Hematopoietic multipotent progenitor cell treated with erythropoietin and hydrocortisone succinate and interleukin-3 and kit ligand, for 15 days (in vitro differentiated cells): ENCODE measurements around the gene NPHP4.
"Not testable (repeated sequence)": the region's sequence is repeated elsewhere in the genome, so short reads cannot be mapped to it uniquely, and the experiment has no call there.

Experiments used
- DNase-seq: peaks from one replicate; pipeline ENCODE4 v3.0.0-alpha.2; 2015; ENCODE audit warnings: low spot score

NPHP4 gene

GRCh38 chr1:5855196-5855897 lies 136.9 kb downstream of the NPHP4 start:
- DNase-seq = no peak

- no peak for DNase-seq
These were observed 137.5 kb downstream of the NPHP4 start for GRCh38 chr1:5854754-5855153.

- DNase-seq = not testable (repeated sequence)
These were observed 138.4 kb downstream of the NPHP4 start for GRCh38 chr1:5853858-5854257.

- no peak for DNase-seq
These were observed 141.7 kb downstream of the NPHP4 start for GRCh38 chr1:5850503-5850902.

GRCh38 chr1:5849550-5849949 lies 142.7 kb downstream of the NPHP4 start:
- DNase-seq = no peak

GRCh38 chr1:5847013-5847659 lies 145.1 kb downstream of the NPHP4 start:
- DNase-seq = no peak

GRCh38 chr1:5845376-5845775 lies 146.8 kb downstream of the NPHP4 start:
- no peak for DNase-seq

- DNase-seq = no peak
These were observed 147.8 kb downstream of the NPHP4 start for GRCh38 chr1:5844442-5844841.

GRCh38 chr1:5843521-5844096 lies 148.6 kb downstream of the NPHP4 start:
- no peak for DNase-seq

- no peak for DNase-seq
These were observed 149.5 kb downstream of the NPHP4 start for GRCh38 chr1:5842679-5843078.

GRCh38 chr1:5840551-5841001 lies 151.6 kb downstream of the NPHP4 start:
- no peak for DNase-seq

GRCh38 chr1:5839881-5840550 lies 152.2 kb downstream of the NPHP4 start:
- no peak for DNase-seq

GRCh38 chr1:5839161-5839880 lies 152.9 kb downstream of the NPHP4 start:
- DNase-seq = no peak

- DNase-seq = no peak
These were observed 154.1 kb downstream of the NPHP4 start for GRCh38 chr1:5837976-5838653.

GRCh38 chr1:5836776-5837440 lies 155.3 kb downstream of the NPHP4 start:
- no peak for DNase-seq

- no peak for DNase-seq
These were observed 157.1 kb downstream of the NPHP4 start for GRCh38 chr1:5835179-5835562.

- no peak for DNase-seq
These were observed 157.6 kb downstream of the NPHP4 start for GRCh38 chr1:5834477-5835178.

GRCh38 chr1:5833911-5834310 lies 158.3 kb downstream of the NPHP4 start:
- no peak for DNase-seq

- no peak for DNase-seq
These were observed 159.0 kb downstream of the NPHP4 start for GRCh38 chr1:5832916-5833895.
